Caco-2 (cell line): ENCODE results near the gene NR1D1. TPM values are rescaled to one million over a fixed set of nuclear protein-coding genes. Genes with fewer than 3 reads are reported as not detected.

ENCODE experiments used
- BruUV-seq: library from RNA; stranded (reverse); fragments of 400-500 nt; replicated peaks from 2 replicates; lab custom pipeline; 2021; lab: Mats Ljungman, UMichigan
- CTCF ChIA-PET: fragments of 300-600 bp; sonication (Branson Sonifier 250); formaldehyde crosslinking; loops from one replicate; lab custom pipeline; 2022; ENCODE audit warnings: antibody characterized with exemption; lab: Charles Lee
- POLR2A ChIA-PET: fragments of 300-600 bp; sonication (Branson Sonifier 250); formaldehyde crosslinking; loops from one replicate; lab custom pipeline; 2022; ENCODE audit warnings: antibody characterized with exemption; lab: Charles Lee
- DNase-seq, 2 experiments: peaks; one replicate each; pipeline versions ENCODE4 v3.0.0 to v3.0.0-alpha.2; 2020 to 2022
- H3K27me3 ChIP-seq: replicated peaks from 2 replicates; pipeline ENCODE4 v1.6.0; 2011; ENCODE audit warnings: low read length; ENCODE audit not compliant: control insufficient read depth, insufficient read depth
- H3K36me3 ChIP-seq: 2 replicates; pipeline ENCODE4 v1.5.1; 2011; ENCODE audit warnings: low read length; ENCODE audit not compliant: control insufficient read depth, insufficient read depth
- H3K4me1 ChIP-seq: fragments of 250-450 bp; sonication (Bioruptor Pico); 2 replicates; pipeline ENCODE4 v1.5.1; 2020; ENCODE audit warnings: mild to moderate bottlenecking
- H3K4me3 ChIP-seq: 2 replicates; pipeline ENCODE4 v1.5.1; 2011; ENCODE audit warnings: low read depth, mild to moderate bottlenecking, control low read depth, low read length
- H3K9me3 ChIP-seq: fragments of 250-450 bp; sonication (Bioruptor Pico); 2 replicates; pipeline ENCODE4 v1.5.1; 2020; ENCODE audit warnings: mild to moderate bottlenecking, moderate library complexity
- H3K27ac Mint-ChIP-seq: one replicate; pipeline ENCODE4 v1.8.0; 2022; ENCODE audit warnings: mixed read lengths; ENCODE audit not compliant: unreplicated experiment
- H3K27me3 Mint-ChIP-seq: one replicate; pipeline ENCODE4 v1.8.0; 2022; ENCODE audit warnings: mixed read lengths; ENCODE audit not compliant: insufficient read depth, unreplicated experiment
- H3K36me3 Mint-ChIP-seq: one replicate; pipeline ENCODE4 v1.8.0; 2022; ENCODE audit warnings: mild to moderate bottlenecking, mixed read lengths; ENCODE audit not compliant: insufficient read depth, unreplicated experiment
- H3K4me1 Mint-ChIP-seq: one replicate; pipeline ENCODE4 v1.8.0; 2022; ENCODE audit warnings: low read depth, mixed read lengths; ENCODE audit not compliant: unreplicated experiment
- H3K4me3 Mint-ChIP-seq: one replicate; pipeline ENCODE4 v1.8.0; 2022; ENCODE audit warnings: mild to moderate bottlenecking, moderate library complexity, mixed read lengths; ENCODE audit not compliant: unreplicated experiment
- H3K9me3 Mint-ChIP-seq: one replicate; pipeline ENCODE4 v1.8.0; 2022; ENCODE audit warnings: mixed read lengths; ENCODE audit not compliant: unreplicated experiment
- intact Hi-C: fragments of 100-400 bp; cut with micrococcal nuclease; formaldehyde crosslinking; loops from one replicate; pipeline ENCODE4 v1.10.0; 2022; ENCODE audit not compliant: unreplicated experiment
- total RNA-seq: library from RNA; stranded (reverse); gene quantifications from 2 replicates; pipeline ENCODE4 v1.2.3, GENCODE V29; 2022
- TF ChIP-seq, protein P1 (sequence below), 2 experiments: fragments of 200-600 bp in 1 of 2; IDR thresholded peaks; 1 replicate in 1 of 2; 2 replicates in 1 of 2; pipeline versions ENCODE4 v1.5.1 to v1.8.0; 2011 to 2022; ENCODE audit warnings: antibody characterized with exemption in 1 of 2, control low read depth in 1 of 2, inconsistent platforms in 1 of 2, low read depth in 1 of 2, low read length in 1 of 2, mild to moderate bottlenecking in 1 of 2, moderate library complexity in 1 of 2; ENCODE audit not compliant: insufficient read depth in 1 of 2, severe bottlenecking in 1 of 2, unreplicated experiment in 1 of 2

Gene NR1D1
- total RNA-seq, 1 experiment from 2014 or later = 8.9 TPM

DNA sequence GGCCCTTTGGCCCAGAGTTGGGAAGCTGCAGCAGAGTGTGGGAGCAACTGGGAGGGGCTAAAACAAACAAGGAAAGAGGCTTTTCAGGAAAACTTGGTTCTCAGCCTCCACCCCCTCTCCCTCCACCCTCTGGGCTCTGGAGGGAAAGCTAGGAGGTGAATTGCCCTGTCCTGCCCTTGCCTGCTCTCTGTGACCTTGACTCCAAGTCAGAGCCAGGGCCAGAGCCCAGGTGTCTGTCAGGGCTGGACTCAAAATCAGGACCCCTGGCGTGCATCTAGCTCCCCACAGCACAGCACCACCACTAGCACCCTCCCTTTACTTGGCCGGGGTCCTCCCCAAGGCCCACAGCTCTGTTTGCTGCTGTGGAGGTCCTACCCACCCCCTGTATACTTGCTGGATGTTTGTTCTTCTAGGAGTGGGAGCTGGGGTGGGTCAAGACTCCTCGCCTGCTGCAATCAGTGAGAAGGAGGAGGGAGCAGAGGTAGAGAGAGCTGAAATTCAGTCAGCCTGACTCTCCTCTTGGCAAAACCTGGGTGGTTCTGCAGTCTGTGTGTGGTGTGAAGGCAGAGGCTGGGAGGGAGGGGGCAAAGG lies 2.8 kb upstream of the NR1D1 start:
- H3K4me3 ChIP-seq = no peak overlapping the region
- no peaks in the 10 kb centered on the region for H3K9me3 Mint-ChIP-seq
- H3K27ac Mint-ChIP-seq = peak overlapping the region; percentile 64
- H3K36me3 Mint-ChIP-seq = peaks cover 28% of the 10 kb centered on the region
- TF ChIP-seq, protein P1, sequence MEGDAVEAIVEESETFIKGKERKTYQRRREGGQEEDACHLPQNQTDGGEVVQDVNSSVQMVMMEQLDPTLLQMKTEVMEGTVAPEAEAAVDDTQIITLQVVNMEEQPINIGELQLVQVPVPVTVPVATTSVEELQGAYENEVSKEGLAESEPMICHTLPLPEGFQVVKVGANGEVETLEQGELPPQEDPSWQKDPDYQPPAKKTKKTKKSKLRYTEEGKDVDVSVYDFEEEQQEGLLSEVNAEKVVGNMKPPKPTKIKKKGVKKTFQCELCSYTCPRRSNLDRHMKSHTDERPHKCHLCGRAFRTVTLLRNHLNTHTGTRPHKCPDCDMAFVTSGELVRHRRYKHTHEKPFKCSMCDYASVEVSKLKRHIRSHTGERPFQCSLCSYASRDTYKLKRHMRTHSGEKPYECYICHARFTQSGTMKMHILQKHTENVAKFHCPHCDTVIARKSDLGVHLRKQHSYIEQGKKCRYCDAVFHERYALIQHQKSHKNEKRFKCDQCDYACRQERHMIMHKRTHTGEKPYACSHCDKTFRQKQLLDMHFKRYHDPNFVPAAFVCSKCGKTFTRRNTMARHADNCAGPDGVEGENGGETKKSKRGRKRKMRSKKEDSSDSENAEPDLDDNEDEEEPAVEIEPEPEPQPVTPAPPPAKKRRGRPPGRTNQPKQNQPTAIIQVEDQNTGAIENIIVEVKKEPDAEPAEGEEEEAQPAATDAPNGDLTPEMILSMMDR (IDR thresholded peaks at IDR 0.05; ENCODE audit: insufficient read depth in 1 of 2, low read depth in 1 of 2, low read length in 1 of 2, severe bottlenecking in 1 of 2, unreplicated experiment in 1 of 2) = no peak
- no peaks in the 10 kb centered on the region for H3K27me3 Mint-ChIP-seq
- no peaks in the 10 kb centered on the region for H3K36me3 ChIP-seq
- no peak overlapping the region for H3K4me3 Mint-ChIP-seq
- peaks cover 42% of the 10 kb centered on the region for H3K4me1 Mint-ChIP-seq
- DNase-seq = peak; percentile 39 to 65
- peaks cover 47% of the 10 kb centered on the region for H3K4me1 ChIP-seq
- intact Hi-C loops = no loop called here
- H3K9me3 ChIP-seq = no peaks in the 10 kb centered on the region
- ChIA-PET POLR2A (interaction anchor here (0.6 to 6.3 kb wide), 3 partner anchors 10 to 73 kb away, joined by 3 to 166 read pairs (median 5); no protein-coding TSS in a partner anchor), CTCF (interaction anchor here (0.5 to 1.5 kb wide), 13 partner anchors 8 to 214 kb away, joined by 3 to 16 read pairs (median 3); partner anchors contain the start of gene MSL1)
- no peaks in the 10 kb centered on the region for H3K27me3 ChIP-seq
- no TSS peak for BruUV-seq

DNA sequence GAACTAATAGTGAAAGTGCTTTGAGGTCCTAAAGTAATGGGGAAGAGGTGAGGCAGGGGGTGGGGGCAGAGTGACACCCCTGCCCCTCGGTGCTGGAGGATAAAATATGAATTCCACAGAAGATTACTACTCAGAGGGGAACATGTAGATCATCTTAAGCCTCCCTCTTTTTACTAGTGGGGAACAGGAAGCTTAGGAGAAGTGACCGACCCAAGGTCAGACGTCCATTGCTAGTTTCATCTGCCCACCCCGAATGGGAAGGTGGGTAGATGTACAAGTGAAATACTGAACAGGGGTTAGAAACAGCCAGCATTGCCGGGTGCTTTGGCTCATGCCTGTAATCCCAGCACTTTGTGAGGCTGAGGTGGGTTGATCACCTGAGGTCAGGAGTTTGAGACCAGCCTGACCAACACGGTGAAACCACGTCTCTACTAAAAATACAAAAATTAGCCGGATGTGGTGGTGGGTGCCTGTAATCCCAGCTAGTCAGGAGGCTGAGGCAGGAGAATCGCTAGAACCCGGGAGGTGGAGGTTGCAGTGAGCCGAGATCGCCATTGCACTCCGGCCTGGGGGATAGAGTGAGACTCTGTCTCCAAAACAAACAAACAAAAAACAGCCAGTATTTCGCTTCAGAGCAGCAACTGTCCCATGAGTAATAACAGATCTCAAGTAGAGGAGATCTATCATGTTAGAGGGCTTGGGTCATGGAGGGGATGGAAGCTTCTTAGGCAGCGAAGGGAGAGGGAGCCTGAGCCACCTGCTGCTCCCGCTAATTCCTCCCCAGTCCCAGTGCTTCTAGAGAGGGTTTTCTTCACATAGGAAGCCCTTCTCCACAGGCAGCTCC lies 1.2 kb upstream of the NR1D1 start:
- intact Hi-C loops = loop anchor here (1.0 kb wide), 1 partner anchor 10 kb away; no protein-coding TSS in a partner anchor
- Mint-ChIP-seq H3K9me3 (no peaks in the 10 kb centered on the region), H3K4me3 (peak overlapping the region; percentile 94), H3K27me3 (no peaks in the 10 kb centered on the region), H3K36me3 (peaks cover 31% of the 10 kb centered on the region), H3K4me1 (peaks cover 37% of the 10 kb centered on the region), H3K27ac (peak overlapping the region; percentile 92)
- BruUV-seq = no TSS peak
- TF ChIP-seq, protein P1 (IDR thresholded peaks at IDR 0.05; ENCODE audit: insufficient read depth in 1 of 2, low read depth in 1 of 2, low read length in 1 of 2, severe bottlenecking in 1 of 2, unreplicated experiment in 1 of 2) = no peak
- Histone ChIP-seq H3K4me3 (peak overlapping the region; percentile 59), H3K4me1 (peaks cover 46% of the 10 kb centered on the region), H3K27me3 (no peaks in the 10 kb centered on the region), H3K36me3 (no peaks in the 10 kb centered on the region), H3K9me3 (no peaks in the 10 kb centered on the region)
- CTCF ChIA-PET = interaction anchor here (0.9 to 2.3 kb wide), 11 partner anchors 11 to 117 kb away, joined by 5 to 136 read pairs (median 9); partner anchors contain the start of genes CASC3, MSL1 and WIPF2
- POLR2A ChIA-PET = interaction anchor here (0.6 to 6.3 kb wide), 15 partner anchors 8 to 1288 kb away, joined by 3 to 166 read pairs (median 6); partner anchors contain the start of genes CASC3, MED24, MSL1 and PSMD3
- DNase-seq = no peak
